K562 (cell line): ENCODE measurements around the gene RPS2. TPM values are rescaled to one million over a fixed set of nuclear protein-coding genes. Genes with fewer than 3 reads are reported as not detected.
A peak's percentile ranks its signal among the peaks of the same experiment; 100 is the strongest.

Source experiments
- CHAMP1 ChIP-seq: fragments of 450-650 bp; IDR thresholded peaks from 2 replicates; pipeline ENCODE4 v1.6.1; 2016; ENCODE audit warnings: mild to moderate bottlenecking
- EP400 ChIP-seq: fragments of 450-650 bp; IDR thresholded peaks from 2 replicates; pipeline ENCODE4 v1.6.1; 2017; ENCODE audit warnings: antibody characterized with exemption, mild to moderate bottlenecking, moderate library complexity
- GATA2 ChIP-seq: sonication (generic); formaldehyde crosslinking; IDR thresholded peaks from 2 replicates; pipeline ENCODE4 v1.4.0; 2020; ENCODE audit warnings: mild to moderate bottlenecking, missing genetic modification reagents
- MGA ChIP-seq: fragments of 450-650 bp; IDR thresholded peaks from 2 replicates; pipeline ENCODE4 v1.6.1; 2016; ENCODE audit warnings: mild to moderate bottlenecking, moderate library complexity
- NELFE ChIP-seq: IDR thresholded peaks from 2 replicates; pipeline ENCODE4 v1.6.1; 2011; ENCODE audit warnings: mild to moderate bottlenecking; ENCODE audit not compliant: insufficient read depth, insufficient read length
- NEUROD1 ChIP-seq: fragments of 150-350 bp; IDR thresholded peaks from 2 replicates; pipeline ENCODE4 v1.6.1; 2014; ENCODE audit warnings: borderline replicate concordance, low read length, low read depth; ENCODE audit not compliant: partially characterized antibody
- NRF1 ChIP-seq, 2 experiments: fragments of 450-650 bp; IDR thresholded peaks in 1 of 2; conservative IDR thresholded peaks in 1 of 2; 2 replicates each; pipeline ENCODE4 v1.6.1; 2014; ENCODE audit warnings: mild to moderate bottlenecking in 2 of 2
- OTX1 ChIP-seq: fragments of 450-650 bp; formaldehyde crosslinking; IDR thresholded peaks from 2 replicates; pipeline ENCODE4 v1.4.0; 2022; ENCODE audit warnings: mild to moderate bottlenecking
- SMAD1 ChIP-seq: fragments of 150-350 bp; IDR thresholded peaks from 2 replicates; pipeline ENCODE4 v1.6.1; 2014; ENCODE audit warnings: low read length, low read depth; ENCODE audit not compliant: partially characterized antibody
- TCFL5 ChIP-seq: fragments of 250-450 bp; sonication (Bioruptor Pico); conservative IDR thresholded peaks from 2 replicates; pipeline ENCODE4 v1.6.1; 2021; ENCODE audit warnings: mild to moderate bottlenecking, moderate library complexity, matching md5 sums
- ZNF175 ChIP-seq: fragments of 200-800 bp; sonication (Bioruptor generic); IDR thresholded peaks from 2 replicates; pipeline ENCODE4 v1.6.1; 2016; ENCODE audit warnings: low read depth, mild to moderate bottlenecking, missing genetic modification characterization, missing compliant biosample characterization
- ZNF184 ChIP-seq: sonication (generic); formaldehyde crosslinking; IDR thresholded peaks from 2 replicates; pipeline ENCODE4 v1.5.0; 2020; ENCODE audit warnings: missing genetic modification reagents
- polyA plus RNA-seq, 8 experiments: library from polyadenylated mRNA; depleted of rRNA in 4 of 8; stranded (reverse) in 5 of 8; unstranded in 3 of 8; fragments of >200 nt; fragmentation: Nextera tagmentation in 2 of 8; fragmentation: Illumina TruSeq in 1 of 8; extraction: Ambion mirVana in 2 of 8; extraction: Trizol in 1 of 8; gene quantifications; 2 replicates each; pipeline versions ENCODE4 v1.2.1 to v1.2.3, GENCODE V29; 2011 to 2014; ENCODE audit warnings: inconsistent platforms in 1 of 8, missing spikeins in 1 of 8
- total RNA-seq, 7 experiments: library from RNA; depleted of rRNA in 6 of 7; stranded (reverse); fragments of >200 nt in 6 of 7; fragmentation: Illumina TruSeq in 2 of 7; extraction: Trizol in 2 of 7; gene quantifications; 2 replicates each; pipeline versions ENCODE4 v1.2.1 to v1.2.3, GENCODE V29; 2011 to 2021; ENCODE audit warnings: low replicate concordance in 1 of 7

RPS2 gene
- total and polyA plus RNA-seq, 9 of the 15 experiments (the other 6 are each of a cell fraction or from before 2014, with no cell fraction given): 834 to 4,794 (median 3,793) TPM

- TF ChIP-seq MGA (peak; percentile 89), TCFL5 (CRISPR knock-in tag) (no peak), NEUROD1 (peak; percentile 39), GATA2 (no peak), NRF1 (conservative IDR thresholded peaks at IDR 0.05 in 1 of 2, IDR thresholded peaks at IDR 0.05 in 1 of 2) (no peak), SMAD1 (no peak), NELFE (no peak), EP400 (peak; percentile 99), OTX1 (CRISPR knock-in tag) (no peak), ZNF175 (CRISPR knock-in tag) (0 out of 2 replicates have a peak, but pooled peaks have one; percentile 44), CHAMP1 (no peak), ZNF184 (CRISPR knock-in tag) (no peak)
Observed at GRCh38 chr16:2009791-2010510, 45.3 kb upstream of the RPS2 start, which contains the start of gene ZNF598 (continued).
